T-cell (primary cell): ENCODE data around the gene C12orf76. TPM values are rescaled to one million over a fixed set of nuclear protein-coding genes. Genes with fewer than 3 reads are reported as not detected.

Experiments
- ATAC-seq, 4 experiments: fragments of 200-7000 bp in 3 of 4; fragments of 150-1000 bp in 1 of 4; cut with Tn5 transposase; replicated peaks in 1 of 4; 1 replicate in 3 of 4; 2 replicates in 1 of 4; pipeline ENCODE4 v1.10.0; 2021; ENCODE audit warnings: moderate library complexity in 3 of 4, mild to moderate bottlenecking in 2 of 4, moderate number of reproducible peaks in 1 of 4
- CTCF ChIA-PET, 2 donors: fragments of 300-600 bp; sonication (Branson Sonifier 250); formaldehyde crosslinking; loops; one replicate each; lab custom pipeline; 2022; ENCODE audit warnings: antibody characterized with exemption in 2 of 2; lab: Charles Lee
- POLR2A ChIA-PET, 2 donors: fragments of 300-600 bp; sonication (Branson Sonifier 250); formaldehyde crosslinking; loops; one replicate each; lab custom pipeline; 2022; ENCODE audit warnings: antibody characterized with exemption in 2 of 2; lab: Charles Lee
- DNase-seq, 35 experiments: peaks; one replicate each; pipeline versions ENCODE4 v3.0.0 to v3.0.0-alpha.2; 2013 to 2023
- H3K27ac ChIP-seq: one replicate; pipeline ENCODE4 v1.5.1; 2013; ENCODE audit warnings: low read length
- H3K27me3 ChIP-seq, 2 experiments: replicated peaks in 1 of 2; 1 replicate in 1 of 2; 2 replicates in 1 of 2; pipeline versions ENCODE4 v1.6.1 to v1.7.0; 2013; ENCODE audit warnings: low read length in 1 of 2, mixed read lengths in 1 of 2; ENCODE audit not compliant: control insufficient read depth in 2 of 2, insufficient read depth in 2 of 2; ENCODE audit errors: extremely low read depth in 1 of 2
- H3K36me3 ChIP-seq, 2 donors: 1 replicate in 1 of 2; 2 replicates in 1 of 2; pipeline versions ENCODE4 v1.6.1 to v1.7.0; 2013; ENCODE audit warnings: low read length in 1 of 2; ENCODE audit not compliant: control insufficient read depth in 2 of 2, insufficient read depth in 1 of 2; ENCODE audit errors: extremely low read depth in 1 of 2
- H3K4me1 ChIP-seq, 2 experiments: 1 replicate in 1 of 2; 2 replicates in 1 of 2; pipeline versions ENCODE4 v1.6.1 to v1.7.0; 2013; ENCODE audit warnings: low read length in 2 of 2, mixed read lengths in 1 of 2; ENCODE audit not compliant: insufficient read depth in 2 of 2, control insufficient read depth in 1 of 2; ENCODE audit errors: extremely low read depth in 1 of 2
- H3K4me3 ChIP-seq, 2 donors: 1 replicate in 1 of 2; 2 replicates in 1 of 2; pipeline versions ENCODE4 v1.5.1 to v1.7.0; 2013; ENCODE audit warnings: mild to moderate bottlenecking in 2 of 2, low read length in 1 of 2, moderate library complexity in 1 of 2; ENCODE audit not compliant: control insufficient read depth in 1 of 2; ENCODE audit errors: extremely low read depth in 1 of 2
- H3K9me3 ChIP-seq: 2 replicates; pipeline ENCODE4 v1.7.0; 2013
- H3K27ac Mint-ChIP-seq, 2 donors: one replicate each; pipeline ENCODE4 v1.8.0; 2020 to 2021; ENCODE audit warnings: mild to moderate bottlenecking in 2 of 2, mixed read lengths in 2 of 2
- H3K27me3 Mint-ChIP-seq, 2 donors: one replicate each; pipeline ENCODE4 v1.8.0; 2021 to 2022; ENCODE audit warnings: mixed read lengths in 2 of 2
- H3K36me3 Mint-ChIP-seq: one replicate; pipeline ENCODE4 v1.8.0; 2021; ENCODE audit warnings: mixed read lengths
- H3K4me1 Mint-ChIP-seq, 3 donors: one replicate each; pipeline ENCODE4 v1.8.0; 2020 to 2022; ENCODE audit warnings: mixed read lengths in 3 of 3, mild to moderate bottlenecking in 1 of 3
- H3K4me3 Mint-ChIP-seq, 3 donors: one replicate each; pipeline ENCODE4 v1.8.0; 2020 to 2022; ENCODE audit warnings: mild to moderate bottlenecking in 3 of 3, mixed read lengths in 3 of 3, moderate library complexity in 3 of 3
- H3K9me3 Mint-ChIP-seq, 3 donors: one replicate each; pipeline ENCODE4 v1.8.0; 2020 to 2022; ENCODE audit warnings: mixed read lengths in 3 of 3
- WGBS: methylation state at CpG from one replicate; pipeline ENCODE4 v1.1.5; 2013; ENCODE audit warnings: missing lambda C conversion rate; ENCODE audit not compliant: insufficient coverage; 5-methylcytosine and 5-hydroxymethylcytosine counted together
- total RNA-seq, 35 experiments: library from RNA in 6 of 35; stranded (reverse) in 6 of 35; fragments of 120-200 nt in 1 of 35; gene quantifications; one replicate each; pipeline versions ENCODE4 v1.2.1 to v1.2.4 and lab custom pipeline; 2013 to 2026

C12orf76 gene
- total RNA-seq, 5 donors from 2014 or later (not counting 1 experiment from before 2014, with no cell fraction given), result 13.6 to 31.0 (median 28.5) TPM

GRCh38 chr12:109998904-109999648 is 49.2 kb downstream of the C12orf76 start, which contains the start of gene ANKRD13A:
ANKRD13A (plus strand) TSS chr12:109999430; CDS start chr12:109999689, 259 bp downstream.
- under 1% methylated on average over 60 of the region's 62 CpGs for WGBS
- POLR2A ChIA-PET, result interaction anchor here in 1 of 2 donors (0.6 to 0.9 kb wide), 2 partner anchors 8 to 125 kb away, joined by 4 to 10 read pairs; no protein-coding TSS in a partner anchor
- Mint-ChIP-seq H3K4me3 (peak within 1 kb of the TSS; percentile 98 to 99 (median 98)), H3K9me3 (no peaks in the 10 kb centered on the region), H3K4me1 (peaks cover 66 to 75% (median 69%) of the 10 kb centered on the region in 3 donors), H3K27me3 (no peaks in the 10 kb centered on the region), H3K27ac (peak within 1 kb of the TSS; percentile 99 to 100), H3K36me3 (no peaks in the 10 kb centered on the region)
- ATAC-seq (peak; percentile 64 to 71 (median 68)), DNase-seq (peak; percentile 74 to 94 (median 85))
- peaks cover 16 to 58% of the 10 kb centered on the region in 2 experiments for H3K4me1 ChIP-seq
- H3K36me3 ChIP-seq, result peaks cover 0 to 2% of the 10 kb centered on the region in 2 donors
- no peaks in the 10 kb centered on the region for H3K9me3 ChIP-seq
- no peaks in the 10 kb centered on the region for H3K27me3 ChIP-seq
- H3K27ac ChIP-seq, result peak within 1 kb of the TSS; percentile 85
- CTCF ChIA-PET, result interaction anchor here in 1 of 2 donors (0.5 to 0.6 kb wide), 2 partner anchors 114 to 571 kb away, joined by 3 to 7 read pairs; no protein-coding TSS in a partner anchor
- H3K4me3 ChIP-seq, result peak within 1 kb of the TSS; percentile 76 to 88

GRCh38 chr12:109998241-109998903 is 50.0 kb downstream of the C12orf76 start:
- peaks cover 67 to 77% (median 70%) of the 10 kb centered on the region in 3 donors for H3K4me1 Mint-ChIP-seq
- CTCF ChIA-PET, result no interaction called here

GRCh38 chr12:109997393-109997792 is 50.9 kb downstream of the C12orf76 start:
- Mint-ChIP-seq H3K27me3 (no peaks in the 10 kb centered on the region), H3K4me3 (peak overlapping the region; percentile 91 to 99 (median 98)), H3K36me3 (no peaks in the 10 kb centered on the region), H3K9me3 (no peaks in the 10 kb centered on the region), H3K4me1 (peaks cover 64 to 77% (median 68%) of the 10 kb centered on the region in 3 donors), H3K27ac (peak overlapping the region; percentile 61 to 100)
- DNase-seq (no peak), ATAC-seq (no peak)
- Histone ChIP-seq H3K27ac (no peak overlapping the region), H3K9me3 (no peaks in the 10 kb centered on the region), H3K4me3 (no peak overlapping the region), H3K4me1 (peaks cover 26 to 48% of the 10 kb centered on the region in 2 experiments), H3K27me3 (no peaks in the 10 kb centered on the region), H3K36me3 (peaks cover 0 to 6% of the 10 kb centered on the region in 2 donors)
- 80% methylated on average over 1 of the region's 4 CpGs for WGBS
- ChIA-PET POLR2A (interaction anchor here in 1 of 2 donors (0.5 kb wide), 1 partner anchor 129 kb away, joined by 3 read pairs; no protein-coding TSS in a partner anchor), CTCF (interaction anchor here in 1 of 2 donors (1.3 kb wide), 1 partner anchor 604 kb away, joined by 4 read pairs; no protein-coding TSS in a partner anchor)

More at GRCh38 chr12:109998241-109998903, 50.0 kb downstream of the C12orf76 start:
- Histone ChIP-seq H3K9me3 (no peaks in the 10 kb centered on the region), H3K27me3 (no peaks in the 10 kb centered on the region), H3K4me1 (peaks cover 23 to 51% of the 10 kb centered on the region in 2 experiments), H3K36me3 (peaks cover 0 to 2% of the 10 kb centered on the region in 2 donors), H3K27ac (peak overlapping the region; percentile 85), H3K4me3 (peak overlapping the region; percentile 76 to 88)
- Mint-ChIP-seq H3K36me3 (no peaks in the 10 kb centered on the region), H3K4me3 (peak overlapping the region; percentile 91 to 99 (median 98)), H3K9me3 (no peaks in the 10 kb centered on the region), H3K27me3 (no peaks in the 10 kb centered on the region), H3K27ac (peak overlapping the region; percentile 99 to 100)
- POLR2A ChIA-PET, result interaction anchor here (0.5 to 0.9 kb wide), 3 partner anchors 26 to 421 kb away, joined by 4 to 5 read pairs (median 4); no protein-coding TSS in a partner anchor
- no peak for ATAC-seq
- WGBS, result 86% methylated on average over 1 of the region's 9 CpGs
- peak in 2 of 35 experiments; percentile 6 to 16 for DNase-seq

GRCh38 chr12:109996483-109996853 is 51.9 kb downstream of the C12orf76 start:
- peak overlapping the region; percentile 96 to 98 (median 97) for H3K4me3 Mint-ChIP-seq
- no peaks in the 10 kb centered on the region for H3K27me3 ChIP-seq
- POLR2A ChIA-PET, result no interaction called here
- no peaks in the 10 kb centered on the region for H3K9me3 Mint-ChIP-seq
- DNase-seq, result no peak
- CTCF ChIA-PET, result interaction anchor here in 1 of 2 donors (0.6 to 1.3 kb wide), 2 partner anchors 605 to 1115 kb away, joined by 4 read pairs; no protein-coding TSS in a partner anchor
- H3K27ac Mint-ChIP-seq, result peak overlapping the region; percentile 85 to 89
- H3K36me3 Mint-ChIP-seq, result peaks cover 3% of the 10 kb centered on the region
- no peak for ATAC-seq
- no peaks in the 10 kb centered on the region for H3K27me3 Mint-ChIP-seq
- H3K4me1 Mint-ChIP-seq, result peaks cover 63 to 73% (median 68%) of the 10 kb centered on the region in 3 donors
- peak overlapping the region; percentile 70 to 87 for H3K4me3 ChIP-seq
- H3K36me3 ChIP-seq, result peaks cover 0 to 8% of the 10 kb centered on the region in 2 donors
- no CpG with 5 or more reads among the region's 2 CpGs for WGBS
- H3K27ac ChIP-seq, result peak overlapping the region; percentile 60
- H3K9me3 ChIP-seq, result no peaks in the 10 kb centered on the region
- H3K4me1 ChIP-seq, result peaks cover 26 to 47% of the 10 kb centered on the region in 2 experiments

- DNase-seq (peak; percentile 85 to 97 (median 93)), ATAC-seq (peak; percentile 81 to 84 (median 82))
- Mint-ChIP-seq H3K4me1 (peaks cover 61 to 71% (median 67%) of the 10 kb centered on the region in 3 donors), H3K36me3 (peaks cover 6% of the 10 kb centered on the region), H3K27ac (peak within 1 kb of the TSS; percentile 92 to 97), H3K27me3 (no peaks in the 10 kb centered on the region), H3K4me3 (peak within 1 kb of the TSS; percentile 97 to 99 (median 98)), H3K9me3 (no peaks in the 10 kb centered on the region)
- WGBS, result 0% methylated on average over 62 of the region's 65 CpGs
- Histone ChIP-seq H3K27ac (peak within 1 kb of the TSS; percentile 65), H3K4me3 (peak within 1 kb of the TSS; percentile 70 to 87), H3K36me3 (peaks cover 0 to 12% of the 10 kb centered on the region in 2 donors), H3K27me3 (no peaks in the 10 kb centered on the region), H3K9me3 (no peaks in the 10 kb centered on the region), H3K4me1 (peaks cover 26 to 43% of the 10 kb centered on the region in 2 experiments)
- CTCF ChIA-PET, result interaction anchor here in 1 of 2 donors (0.6 kb wide), 1 partner anchor 1114 kb away, joined by 4 read pairs; no protein-coding TSS in a partner anchor
- POLR2A ChIA-PET, result no interaction called here
These were observed 52.4 kb downstream of the C12orf76 start, which contains the start of gene GIT2 for GRCh38 chr12:109995686-109996482. GIT2 (minus strand) TSS chr12:109996368; CDS start chr12:109996224, 144 bp downstream.
